HCT116 (cell line): Measurements from ENCODE around the gene CYTIP.

Experiments used
- CTCF ChIP-seq, 3 experiments: fragments of 200-600 bp in 1 of 3; sonication (generic) in 1 of 3; IDR thresholded peaks in 2 of 3; conservative IDR thresholded peaks in 1 of 3; 2 replicates each; pipeline ENCODE4 v1.5.1; 2012 to 2017; ENCODE audit warnings: low read depth in 2 of 3, low read length in 2 of 3, antibody characterized with exemption in 1 of 3, borderline replicate concordance in 1 of 3, control low read depth in 1 of 3, mild to moderate bottlenecking in 1 of 3, mixed read lengths in 1 of 3, mixed run types in 1 of 3, moderate library complexity in 1 of 3; ENCODE audit not compliant: insufficient read depth in 1 of 3
- EGR1 ChIP-seq: IDR thresholded peaks from 2 replicates; pipeline ENCODE4 v1.6.1; 2012; ENCODE audit warnings: low read depth
- EZH2 ChIP-seq: fragments of 200-600 bp; sonication (generic); IDR thresholded peaks from 2 replicates; pipeline ENCODE4 v1.6.1; 2017; ENCODE audit warnings: antibody characterized with exemption, mixed run types
- EZH2phosphoT487 ChIP-seq: fragments of 200-600 bp; IDR thresholded peaks from 2 replicates; pipeline ENCODE4 v1.6.1; 2018; ENCODE audit warnings: antibody characterized with exemption, borderline replicate concordance
- JUND ChIP-seq: IDR thresholded peaks from 2 replicates; pipeline ENCODE4 v1.6.1; 2012
- MAX ChIP-seq: IDR thresholded peaks from 2 replicates; pipeline ENCODE4 v1.6.1; 2012
- POLR2A ChIP-seq: IDR thresholded peaks from 2 replicates; pipeline ENCODE4 v1.7.0; 2011; ENCODE audit warnings: borderline replicate concordance; ENCODE audit not compliant: insufficient read depth, insufficient read length; ENCODE audit errors: extremely low read depth
- POLR2AphosphoS5 ChIP-seq: IDR thresholded peaks from 2 replicates; pipeline ENCODE4 v1.6.1; 2011; ENCODE audit warnings: mild to moderate bottlenecking, low read depth, low read length, moderate library complexity
- RAD21 ChIP-seq: IDR thresholded peaks from 2 replicates; pipeline ENCODE4 v1.6.1; 2012; ENCODE audit warnings: low read depth, mild to moderate bottlenecking
- REST ChIP-seq: IDR thresholded peaks from 2 replicates; pipeline ENCODE4 v1.6.1; 2012; ENCODE audit warnings: low read depth
- SIN3A ChIP-seq: IDR thresholded peaks from 2 replicates; pipeline ENCODE4 v1.6.1; 2012; ENCODE audit warnings: low read depth
- SP1 ChIP-seq: IDR thresholded peaks from 2 replicates; pipeline ENCODE4 v1.6.1; 2012; ENCODE audit warnings: low read depth
- YY1 ChIP-seq: IDR thresholded peaks from 2 replicates; pipeline ENCODE4 v1.6.1; 2011; ENCODE audit warnings: low read length, low read depth, moderate library complexity, mild to moderate bottlenecking; ENCODE audit not compliant: insufficient replicate concordance; ENCODE audit errors: extremely low read depth
- ZFX ChIP-seq: fragments of 450-650 bp; IDR thresholded peaks from 2 replicates; pipeline ENCODE4 v1.6.1; 2017

- no peak for TF ChIP-seq CTCF (IDR thresholded peaks at IDR 0.05 in 2 of 3, conservative IDR thresholded peaks at IDR 0.05 in 1 of 3; ENCODE audit: borderline replicate concordance in 1 of 3, insufficient read depth in 1 of 3, low read depth in 2 of 3, low read length in 2 of 3)
- TF ChIP-seq REST: no peak
- no peak for TF ChIP-seq MAX
- TF ChIP-seq SIN3A: no peak
- TF ChIP-seq POLR2A: no peak
- no peak for TF ChIP-seq YY1
- no peak for TF ChIP-seq EGR1
- no peak for TF ChIP-seq RAD21
- TF ChIP-seq POLR2AphosphoS5: no peak
- no peak for TF ChIP-seq EZH2phosphoT487
- no peak for TF ChIP-seq SP1
- no peak for TF ChIP-seq EZH2
- no peak for TF ChIP-seq ZFX
- TF ChIP-seq JUND: no peak
Measured at GRCh38 chr2:157432475-157433106, 11.3 kb downstream of the CYTIP start.
